GM19455 (cell line): ENCODE results near the gene CDR2.

Experiments used
- ATAC-seq: cut with Tn5 transposase; IDR thresholded peaks from one replicate; pipeline ENCODE4 v1.9.1; 2021; ENCODE audit not compliant: unreplicated experiment

Gene CDR2

DNA sequence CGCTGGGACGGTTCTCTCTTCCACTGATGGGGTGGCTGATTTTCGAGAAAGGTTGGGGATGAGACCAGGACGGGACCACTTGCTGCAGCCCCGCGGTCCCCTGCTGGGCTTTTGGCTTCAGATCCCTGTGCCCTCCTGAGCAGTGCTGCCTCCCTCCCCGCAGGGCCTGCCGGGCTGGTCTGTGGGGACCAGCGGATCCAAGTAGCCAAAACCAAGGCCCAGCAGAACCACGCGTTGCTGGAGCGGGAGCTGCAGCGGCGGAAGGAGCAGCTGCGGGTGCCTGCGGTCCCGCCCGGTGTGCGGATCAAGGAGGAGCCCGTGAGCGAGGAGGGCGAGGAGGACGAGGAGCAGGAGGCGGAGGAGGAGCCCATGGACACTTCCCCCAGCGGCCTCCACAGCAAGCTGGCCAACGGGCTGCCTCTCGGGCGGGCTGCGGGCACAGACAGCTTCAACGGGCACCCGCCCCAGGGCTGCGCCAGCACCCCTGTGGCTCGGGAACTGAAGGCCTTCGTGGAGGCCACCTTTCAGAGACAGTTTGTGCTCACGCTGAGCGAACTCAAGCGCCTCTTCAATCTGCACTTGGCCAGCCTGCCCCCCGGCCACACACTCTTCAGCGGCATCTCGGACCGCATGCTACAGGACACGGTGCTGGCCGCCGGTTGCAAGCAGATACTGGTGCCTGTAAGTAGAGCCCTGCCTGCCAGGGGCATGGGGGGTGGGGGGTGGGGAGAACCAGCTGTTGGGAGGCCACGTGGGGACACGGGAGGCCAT is 48.6 kb downstream of the CDR2 start:
- no peak for ATAC-seq

DNA sequence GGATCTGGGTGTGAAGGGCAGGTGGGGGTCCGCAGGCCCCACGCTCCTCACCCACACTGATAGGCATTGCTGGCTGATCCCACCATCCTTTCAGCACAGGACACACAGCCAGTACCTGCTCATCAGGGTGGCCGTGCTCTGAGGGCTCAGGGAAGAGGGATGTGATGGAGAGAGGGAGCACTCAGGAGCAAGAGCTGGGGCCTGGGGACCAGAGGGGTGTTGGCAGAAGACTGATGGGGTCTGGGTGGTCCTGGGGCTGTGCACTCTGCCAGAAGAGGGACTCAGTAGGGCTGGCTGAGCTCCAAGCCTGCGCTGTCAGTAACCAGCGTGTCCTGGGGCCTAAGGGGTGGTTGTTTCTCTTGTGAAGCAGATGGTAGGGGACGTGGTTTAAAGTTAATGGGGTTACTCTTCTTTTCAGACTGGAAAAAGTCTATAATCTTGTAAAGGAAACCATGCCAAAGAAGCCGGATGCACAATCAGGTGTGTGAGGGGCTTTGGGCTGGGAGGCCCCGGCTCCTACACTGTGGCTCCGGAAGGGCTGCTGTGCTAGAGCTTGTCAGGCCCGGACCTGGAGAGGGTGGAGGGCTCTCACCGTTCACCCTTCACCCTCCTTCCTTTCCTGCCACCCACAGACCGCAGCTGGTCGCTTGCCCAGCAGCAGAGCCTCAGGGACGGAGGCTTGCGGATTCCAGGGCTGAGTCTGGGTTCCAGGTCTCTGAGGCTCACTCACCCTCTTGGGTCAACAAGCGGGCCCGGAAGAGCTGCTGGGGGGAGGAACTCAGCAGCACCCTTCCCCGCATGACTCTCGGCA is 49.4 kb downstream of the CDR2 start:
- ATAC-seq, result no peak

- no peak for ATAC-seq
Observed at GRCh38 chr16:22323959-22324786, 50.2 kb downstream of the CDR2 start.

GRCh38 chr16:22323173-22323958 is 51.1 kb downstream of the CDR2 start:
- no peak for ATAC-seq

GRCh38 chr16:22322741-22323140 is 51.7 kb downstream of the CDR2 start:
- no peak for ATAC-seq

DNA sequence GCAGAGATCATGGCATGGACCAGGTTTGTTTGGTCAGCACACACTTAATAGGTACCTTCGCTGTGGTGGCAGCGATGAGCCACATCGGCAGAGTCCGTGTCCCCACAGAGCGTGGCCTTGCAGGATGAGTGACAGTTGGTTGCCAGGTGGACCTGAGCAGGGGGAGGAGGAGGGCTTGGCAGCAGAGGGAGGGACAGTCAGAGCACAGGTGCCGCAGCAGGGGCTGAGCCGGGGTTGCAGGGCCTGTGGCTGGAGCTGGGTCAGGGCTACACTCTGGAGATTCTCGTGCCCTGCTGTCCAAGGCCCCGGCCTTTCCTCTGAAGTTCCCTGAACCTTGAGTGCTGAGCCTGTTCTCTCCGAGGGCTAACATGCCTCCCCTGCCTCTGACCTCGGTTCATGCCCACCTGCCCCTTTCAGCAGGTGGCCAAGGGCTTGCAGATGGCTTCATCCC is 52.4 kb downstream of the CDR2 start:
- ATAC-seq, result no peak

DNA sequence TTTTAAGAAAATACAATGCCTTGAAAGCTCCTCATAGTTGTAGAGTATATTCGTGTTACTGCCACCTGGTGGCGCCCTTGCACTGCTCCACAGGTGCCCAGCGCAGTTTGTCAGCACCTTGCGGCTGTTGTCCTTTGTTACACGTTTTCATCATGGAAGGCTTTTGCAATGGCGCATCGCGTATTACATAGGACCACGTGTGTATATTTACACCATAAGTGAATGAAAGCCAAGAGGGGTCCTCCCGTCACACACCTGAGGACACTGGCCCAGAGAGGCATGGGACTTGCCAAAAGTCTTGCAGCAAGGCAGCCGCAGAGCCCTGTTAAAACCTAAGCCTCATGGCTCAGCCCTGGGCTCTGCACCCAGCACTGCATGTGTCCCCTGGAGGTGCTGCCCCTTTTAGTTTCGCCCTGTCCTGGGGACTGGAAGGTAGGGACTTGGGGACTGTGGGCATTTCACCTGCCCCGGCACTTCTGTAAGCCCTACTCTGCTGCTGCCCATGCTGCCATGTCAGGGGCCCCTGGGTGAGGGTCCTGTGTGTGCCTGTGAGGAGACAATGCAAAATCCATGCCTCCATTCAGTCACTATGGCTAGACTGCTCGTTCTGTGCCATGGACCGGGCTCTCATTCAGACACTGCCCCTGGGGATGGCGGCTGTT is 52.9 kb downstream of the CDR2 start:
- no peak for ATAC-seq

GRCh38 chr16:22320572-22321339 is 53.7 kb downstream of the CDR2 start:
- no peak for ATAC-seq

GRCh38 chr16:22318690-22319358 is 55.6 kb downstream of the CDR2 start:
- no peak for ATAC-seq

GRCh38 chr16:22317625-22318024 is 56.8 kb downstream of the CDR2 start:
- no peak for ATAC-seq

DNA sequence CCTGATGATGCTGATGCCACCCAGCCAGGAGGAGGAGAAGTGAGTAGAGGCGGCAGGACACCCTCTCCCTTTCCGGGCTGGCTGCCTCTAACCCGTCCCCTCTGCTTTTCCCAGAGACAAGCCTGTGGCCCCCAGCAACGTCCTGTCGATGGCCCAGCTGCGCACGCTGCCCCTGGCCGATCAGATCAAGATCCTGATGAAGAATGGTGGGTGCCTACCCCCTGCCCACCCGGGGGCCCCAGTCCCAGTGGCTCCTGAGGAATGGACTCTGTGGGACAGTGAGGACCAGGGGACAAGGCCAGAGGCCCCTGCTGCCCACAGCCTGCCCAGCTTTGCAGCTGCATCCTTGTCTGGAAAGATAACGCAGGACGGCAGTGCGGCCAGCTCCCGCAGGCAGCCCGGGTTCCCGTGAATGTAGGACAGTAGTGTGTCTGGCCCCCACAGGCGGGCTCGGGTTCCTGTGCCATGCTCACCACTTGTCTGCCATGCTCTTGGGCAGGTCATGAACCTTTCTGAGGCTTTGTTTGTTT is 57.4 kb downstream of the CDR2 start:
- ATAC-seq, result no peak

GRCh38 chr16:22316411-22316811 is 58.0 kb downstream of the CDR2 start:
- no peak for ATAC-seq

GRCh38 chr16:22315979-22316378 is 58.4 kb downstream of the CDR2 start:
- no peak for ATAC-seq

- ATAC-seq, result no peak
Observed at GRCh38 chr16:22314661-22315626, 59.5 kb downstream of the CDR2 start.

DNA sequence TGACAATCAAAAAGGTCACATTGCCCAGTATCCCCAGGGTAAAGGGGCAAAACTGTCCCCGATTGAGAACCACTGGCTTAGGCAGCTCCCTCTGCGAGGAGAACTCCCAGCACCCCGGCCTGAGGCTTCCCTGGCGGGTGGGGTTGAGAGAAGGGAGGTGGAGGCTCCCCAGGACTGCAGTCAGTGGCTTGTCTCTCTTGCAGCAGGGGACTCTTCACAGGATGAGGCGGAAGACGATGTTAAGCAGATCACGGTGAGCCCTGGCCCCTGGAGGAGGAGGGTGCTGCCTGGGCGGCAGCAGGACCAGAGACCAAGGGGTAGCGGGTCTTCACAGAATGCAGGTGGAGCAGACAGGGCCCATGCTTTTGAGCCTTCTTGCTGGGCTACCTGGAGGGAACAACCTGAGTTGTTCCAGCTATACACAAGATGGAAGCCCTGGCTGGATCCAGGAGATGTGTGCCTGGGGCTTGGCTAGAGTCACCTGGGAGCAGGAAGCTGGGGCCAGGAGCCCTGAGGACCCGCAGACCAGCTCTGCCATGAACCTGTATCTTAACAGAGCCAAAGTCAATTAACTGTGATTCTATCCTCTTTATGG is 60.4 kb downstream of the CDR2 start:
- ATAC-seq, result no peak

DNA sequence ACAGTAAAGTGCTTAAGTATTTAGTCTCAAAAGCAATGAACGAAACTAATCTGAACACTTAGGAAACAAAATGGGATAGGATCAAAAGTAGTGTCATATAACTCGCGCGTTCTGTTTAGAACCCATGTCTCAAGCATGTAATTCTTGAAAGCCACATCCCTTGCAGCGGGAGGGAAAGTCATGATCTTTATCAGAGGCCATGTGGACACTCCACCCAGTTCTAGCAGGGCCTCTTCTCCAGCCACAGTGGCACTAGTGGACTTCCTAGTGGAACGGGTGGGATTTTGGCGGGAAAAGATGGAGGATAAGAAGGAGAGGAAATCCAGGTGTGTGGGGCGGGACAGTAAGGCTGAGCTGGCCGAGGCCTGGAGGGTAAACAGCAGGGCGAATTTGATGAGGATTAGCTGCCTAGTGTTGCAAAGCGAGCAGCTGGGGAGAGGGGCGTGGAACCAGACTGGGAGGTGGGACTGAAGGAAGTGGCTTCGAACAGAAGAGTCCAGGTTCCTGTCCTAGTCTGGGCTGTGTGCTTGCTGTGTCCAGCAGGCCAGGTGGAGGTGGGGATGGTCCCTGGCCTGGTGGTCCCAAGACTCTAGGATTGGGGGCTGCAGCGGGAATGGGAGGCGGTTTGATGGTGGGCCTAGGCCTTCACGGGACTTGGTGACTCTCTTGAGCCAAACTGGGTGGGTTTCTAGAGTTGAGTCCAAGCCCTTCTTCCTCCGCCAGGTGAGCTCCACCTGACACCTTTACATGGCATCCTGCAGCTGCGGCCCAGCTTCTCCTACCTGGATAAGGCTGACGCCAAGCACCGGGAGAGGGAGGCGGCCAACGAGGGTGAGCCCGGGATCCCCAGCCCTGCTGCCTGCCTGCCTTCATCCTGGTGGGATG is 61.3 kb downstream of the CDR2 start:
- no peak for ATAC-seq
